Mammary epithelial cell (primary cell): Measurements from ENCODE around the gene SOX8.

Source experiments
- EZH2 ChIP-seq: IDR thresholded peaks from 2 replicates; pipeline ENCODE4 v1.6.1; 2012; ENCODE audit warnings: low read length, inconsistent platforms, borderline replicate concordance
- TF ChIP-seq, protein P1 (sequence below), 2 donors: IDR thresholded peaks in 1 of 2; conservative IDR thresholded peaks in 1 of 2; 2 replicates each; pipeline ENCODE4 v1.5.1; 2011 to 2012; ENCODE audit warnings: inconsistent platforms in 2 of 2, low read length in 2 of 2, mild to moderate bottlenecking in 2 of 2, control low read depth in 1 of 2, low read depth in 1 of 2; ENCODE audit not compliant: insufficient read depth in 1 of 2; ENCODE audit errors: extremely low read depth in 1 of 2

DNA sequence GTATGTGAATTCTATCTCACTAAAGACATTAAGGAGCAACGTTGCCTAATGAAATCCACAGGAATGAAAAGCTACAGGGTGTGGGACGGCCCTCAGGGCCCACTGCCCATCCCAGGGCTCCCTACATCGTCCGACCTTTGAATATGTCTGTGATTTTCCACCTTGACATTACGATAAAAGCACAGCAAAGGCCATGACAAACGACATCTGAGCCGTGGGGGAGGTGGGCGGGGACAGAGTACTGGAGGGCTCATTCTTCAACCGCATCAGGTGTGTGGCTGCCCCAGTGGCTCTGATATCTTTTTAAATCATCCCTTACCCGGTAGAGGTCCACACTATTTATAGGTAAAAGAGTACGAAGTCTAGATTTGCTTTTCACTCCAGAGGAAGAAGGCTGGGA, 45.9 kb upstream of the SOX8 start:
- TF ChIP-seq, protein P1, sequence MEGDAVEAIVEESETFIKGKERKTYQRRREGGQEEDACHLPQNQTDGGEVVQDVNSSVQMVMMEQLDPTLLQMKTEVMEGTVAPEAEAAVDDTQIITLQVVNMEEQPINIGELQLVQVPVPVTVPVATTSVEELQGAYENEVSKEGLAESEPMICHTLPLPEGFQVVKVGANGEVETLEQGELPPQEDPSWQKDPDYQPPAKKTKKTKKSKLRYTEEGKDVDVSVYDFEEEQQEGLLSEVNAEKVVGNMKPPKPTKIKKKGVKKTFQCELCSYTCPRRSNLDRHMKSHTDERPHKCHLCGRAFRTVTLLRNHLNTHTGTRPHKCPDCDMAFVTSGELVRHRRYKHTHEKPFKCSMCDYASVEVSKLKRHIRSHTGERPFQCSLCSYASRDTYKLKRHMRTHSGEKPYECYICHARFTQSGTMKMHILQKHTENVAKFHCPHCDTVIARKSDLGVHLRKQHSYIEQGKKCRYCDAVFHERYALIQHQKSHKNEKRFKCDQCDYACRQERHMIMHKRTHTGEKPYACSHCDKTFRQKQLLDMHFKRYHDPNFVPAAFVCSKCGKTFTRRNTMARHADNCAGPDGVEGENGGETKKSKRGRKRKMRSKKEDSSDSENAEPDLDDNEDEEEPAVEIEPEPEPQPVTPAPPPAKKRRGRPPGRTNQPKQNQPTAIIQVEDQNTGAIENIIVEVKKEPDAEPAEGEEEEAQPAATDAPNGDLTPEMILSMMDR (conservative IDR thresholded peaks at IDR 0.05 in 1 of 2, IDR thresholded peaks at IDR 0.05 in 1 of 2; ENCODE audit: extremely low read depth in 1 of 2, insufficient read depth in 1 of 2, low read depth in 1 of 2, low read length in 2 of 2), result no peak
- no peak for TF ChIP-seq EZH2
